ENCODE results near the gene ARHGEF28.

The ARHGEF28 gene

GRCh38 chr5:73964352-73964865, 338.4 kb downstream of the ARHGEF28 start:
- no peak for DNase-seq (ENCODE audit: low read depth)

DNA sequence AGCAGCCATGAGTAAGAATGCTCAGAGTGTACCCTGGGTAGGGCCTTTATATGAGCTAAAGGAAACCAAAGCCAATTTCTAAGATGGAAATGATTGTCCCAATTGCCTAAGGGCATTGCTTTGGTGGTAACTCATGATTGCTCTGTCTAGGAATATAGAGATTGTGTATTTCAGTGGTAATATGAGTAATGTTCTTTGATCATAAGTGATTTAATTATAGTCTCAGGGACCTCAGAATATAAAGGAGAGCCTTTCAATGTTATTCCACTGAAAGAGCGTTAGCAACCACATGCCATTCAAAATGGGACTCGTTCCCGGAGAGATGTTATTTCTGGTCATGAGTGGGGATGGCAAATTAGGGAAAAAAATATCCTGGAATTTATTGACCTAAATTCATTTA, 340.5 kb downstream of the ARHGEF28 start:
- no peak for DNase-seq (ENCODE audit: low read depth)

GRCh38 chr5:73967347-73967746, 341.4 kb downstream of the ARHGEF28 start:
- no peak for DNase-seq (ENCODE audit: low read depth)

- DNase-seq (ENCODE audit: low read depth) = no peak
These were observed 342.2 kb downstream of the ARHGEF28 start for GRCh38 chr5:73968246-73968645.

- DNase-seq (ENCODE audit: low read depth) = no peak
These were observed 342.7 kb downstream of the ARHGEF28 start for GRCh38 chr5:73968729-73969128.

DNA sequence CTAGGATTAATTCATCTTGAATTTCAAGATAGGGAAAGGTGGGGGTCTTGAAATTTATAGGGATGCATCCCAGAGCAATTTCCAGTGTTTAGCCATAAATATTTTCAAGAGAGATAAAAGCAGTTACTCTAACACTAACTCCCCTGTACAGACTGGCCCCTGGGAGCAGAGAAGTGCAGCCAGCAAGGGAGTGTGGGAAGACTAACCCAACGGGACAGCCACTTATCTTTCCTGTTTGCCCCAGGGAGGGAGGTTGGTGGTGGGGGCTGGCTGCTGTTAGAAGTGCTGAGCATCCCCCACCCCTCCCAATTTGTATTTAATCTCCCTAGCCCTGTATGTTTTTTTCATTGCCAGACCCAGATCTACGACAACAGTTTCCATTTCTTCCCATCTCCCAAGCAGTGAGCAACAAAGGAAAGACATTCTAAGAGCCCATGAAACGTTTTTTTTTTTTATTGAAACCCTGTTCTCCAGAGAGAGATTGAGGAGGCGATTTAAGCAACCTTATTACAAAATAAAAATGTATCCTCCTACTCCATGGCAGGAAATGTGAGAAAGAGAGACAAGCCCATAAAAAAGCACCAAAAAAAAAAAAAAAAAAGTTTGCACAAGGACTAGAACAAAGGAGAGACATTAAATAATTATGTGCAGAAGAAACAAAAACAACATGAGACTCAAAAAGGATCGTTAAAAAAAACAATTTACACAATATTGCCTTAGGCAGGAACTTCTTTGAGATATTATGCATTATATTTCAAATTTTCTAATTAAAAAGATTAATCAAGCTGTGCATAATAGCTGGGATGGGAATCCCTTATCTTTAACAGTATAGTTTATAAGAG, 343.4 kb downstream of the ARHGEF28 start:
- DNase-seq (ENCODE audit: low read depth) = no peak

DNA sequence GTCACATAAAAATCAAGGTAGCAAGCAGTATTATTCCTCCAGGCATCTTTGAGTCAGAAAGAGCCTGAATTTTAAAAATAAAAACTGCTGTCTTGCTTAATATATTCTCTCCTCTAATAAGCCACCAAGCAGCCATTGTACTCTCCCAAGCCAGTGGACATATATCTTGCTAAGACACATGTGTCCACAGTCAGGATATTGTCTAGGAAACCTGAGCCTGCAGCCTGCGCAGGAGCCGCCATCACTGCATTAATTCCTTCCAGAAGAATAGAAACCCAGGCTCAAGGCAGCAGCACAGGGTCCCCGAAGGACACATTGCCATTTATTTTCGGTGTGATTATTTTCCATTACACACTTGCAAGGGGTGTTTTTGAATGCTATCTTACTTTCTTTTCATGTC, 345.3 kb downstream of the ARHGEF28 start:
- DNase-seq (ENCODE audit: low read depth) = no peak

DNA sequence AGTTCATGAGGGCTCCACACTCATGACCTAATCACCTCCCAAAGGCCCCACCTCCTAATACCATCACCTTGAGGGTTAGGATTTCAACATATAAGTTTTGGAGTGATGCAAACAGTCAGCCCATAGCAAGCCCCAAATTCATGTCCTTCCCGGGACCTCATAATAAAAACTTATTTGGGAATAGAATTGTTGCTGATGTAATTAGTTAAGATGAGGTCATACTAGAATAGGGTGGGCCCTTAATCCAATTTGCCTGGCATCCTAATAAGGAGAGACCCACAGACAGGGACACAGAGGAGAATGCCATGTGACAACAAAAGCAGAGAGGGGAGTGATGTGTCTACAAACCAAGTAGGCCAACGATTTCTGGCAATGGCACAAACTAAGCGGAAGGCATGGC, 347.1 kb downstream of the ARHGEF28 start:
- DNase-seq (ENCODE audit: low read depth) = no peak

DNA sequence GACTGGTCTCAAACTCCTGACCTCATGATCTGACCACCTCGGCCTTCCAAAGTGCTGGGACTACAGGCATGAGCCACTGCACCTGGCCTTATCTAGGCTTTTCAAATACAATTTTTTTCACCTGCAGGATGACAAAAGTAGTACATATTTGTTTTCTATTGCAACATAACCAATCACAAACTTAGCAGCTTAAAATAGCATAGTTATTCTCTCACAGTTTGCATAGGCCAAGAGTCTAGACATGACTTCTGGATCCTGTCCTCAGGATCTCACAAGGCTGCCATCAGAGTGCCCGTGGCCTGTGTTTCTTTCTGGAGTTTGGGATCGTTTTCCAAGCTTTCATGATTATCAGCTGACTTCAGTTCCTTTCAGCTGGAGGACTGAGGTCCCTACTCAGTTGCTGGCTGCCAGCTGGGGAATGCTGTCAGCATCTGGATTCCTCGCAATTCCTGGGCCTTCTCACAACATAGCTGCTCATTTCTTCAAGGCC, 348.9 kb downstream of the ARHGEF28 start:
- DNase-seq (ENCODE audit: low read depth) = no peak

- DNase-seq (ENCODE audit: low read depth) = no peak
These were observed 349.8 kb downstream of the ARHGEF28 start for GRCh38 chr5:73975845-73976244.

- DNase-seq (ENCODE audit: low read depth) = no peak
These were observed 351.1 kb downstream of the ARHGEF28 start for GRCh38 chr5:73977146-73977545.

GRCh38 chr5:73979321-73979720, 353.3 kb downstream of the ARHGEF28 start:
- DNase-seq (ENCODE audit: low read depth) = no peak

GRCh38 chr5:73981704-73982103, 355.7 kb downstream of the ARHGEF28 start:
- DNase-seq (ENCODE audit: low read depth) = no peak

- no peak for DNase-seq (ENCODE audit: low read depth)
These were observed 357.6 kb downstream of the ARHGEF28 start for GRCh38 chr5:73983644-73984043.

DNA sequence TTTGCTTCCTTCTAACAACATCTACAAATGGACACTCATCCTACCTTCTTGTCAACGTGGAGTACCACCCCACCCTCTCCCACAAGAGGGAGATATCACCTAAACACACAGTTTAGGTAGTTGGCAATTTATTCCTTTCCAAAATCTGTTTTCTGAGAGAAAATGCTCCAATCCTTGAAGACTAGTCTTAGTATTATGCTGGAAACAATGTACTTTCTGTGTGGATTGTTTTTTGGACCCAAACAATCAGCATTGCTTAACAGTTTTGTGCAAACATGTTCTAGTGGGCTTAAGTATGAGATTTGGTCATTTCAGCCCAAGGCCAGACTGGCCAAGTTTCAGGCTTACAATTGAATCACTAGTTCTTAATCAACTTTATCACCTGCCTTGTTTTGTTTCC, 359.1 kb downstream of the ARHGEF28 start:
- DNase-seq (ENCODE audit: low read depth) = no peak

GRCh38 chr5:73986729-73987128, 360.7 kb downstream of the ARHGEF28 start:
- DNase-seq (ENCODE audit: low read depth) = no peak

DNA sequence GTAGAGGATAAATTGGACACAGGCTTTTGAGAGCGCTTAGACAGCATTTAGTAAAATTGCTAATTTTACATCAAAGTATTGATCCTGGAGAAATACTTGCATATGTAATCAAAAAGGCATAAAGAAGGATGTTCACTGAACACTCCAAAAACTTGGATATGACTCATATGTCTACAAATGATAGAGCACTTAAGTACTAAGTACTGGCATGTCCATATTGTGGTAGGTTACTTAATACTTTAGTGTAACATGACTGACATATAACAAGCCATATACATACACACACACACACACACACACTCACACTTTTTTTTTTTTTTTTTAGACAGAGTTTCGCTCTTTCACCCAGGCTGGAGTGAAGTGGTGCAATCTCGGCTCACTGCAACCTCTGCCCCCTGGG, 361.9 kb downstream of the ARHGEF28 start:
- DNase-seq (ENCODE audit: low read depth) = no peak

DNA sequence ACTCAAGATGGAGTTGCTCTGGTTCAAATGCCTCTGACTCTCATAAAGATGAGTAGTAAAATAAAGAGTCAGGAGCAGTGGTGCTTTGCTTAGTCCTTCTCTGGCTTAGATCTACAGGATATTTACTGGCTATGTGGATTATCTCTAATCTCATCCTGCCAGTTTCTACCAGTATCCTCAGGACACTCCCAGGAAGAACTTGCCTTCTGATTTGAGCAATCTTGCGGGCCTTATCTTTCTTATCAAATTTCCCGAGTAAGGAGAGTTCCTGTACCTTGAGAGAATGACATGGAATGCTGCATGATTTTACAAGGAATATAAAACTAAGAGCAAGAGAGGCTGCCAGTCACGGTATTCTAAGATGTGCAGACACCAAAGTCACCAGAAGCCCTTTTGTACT, 364.0 kb downstream of the ARHGEF28 start:
- DNase-seq (ENCODE audit: low read depth) = no peak
